SJSA1 (cell line): Measurements from ENCODE around the gene TPCN2. TPM values are rescaled to one million over a fixed set of nuclear protein-coding genes. Genes with fewer than 3 reads are reported as not detected.

ENCODE experiments used
- DNase-seq, 2 experiments: peaks; one replicate each; pipeline ENCODE4 v3.0.0-alpha.2; 2015 to 2020; ENCODE audit warnings: low spot score in 2 of 2, low read depth in 1 of 2
- H3K27ac ChIP-seq: fragments of 250-450 bp; sonication (Bioruptor Pico); 2 replicates; pipeline ENCODE4 v1.5.1; 2020; ENCODE audit warnings: mild to moderate bottlenecking, moderate library complexity
- H3K27me3 ChIP-seq: fragments of 250-450 bp; sonication (Bioruptor Pico); replicated peaks from 2 replicates; pipeline ENCODE4 v1.5.1; 2020; ENCODE audit warnings: mild to moderate bottlenecking, moderate library complexity
- H3K36me3 ChIP-seq: fragments of 250-450 bp; sonication (Bioruptor Pico); 2 replicates; pipeline ENCODE4 v1.5.1; 2020; ENCODE audit warnings: mild to moderate bottlenecking
- H3K4me1 ChIP-seq: fragments of 250-450 bp; sonication (Bioruptor Pico); replicated peaks from 2 replicates; pipeline ENCODE4 v1.6.1; 2021; ENCODE audit warnings: mild to moderate bottlenecking
- H3K4me3 ChIP-seq: fragments of 250-450 bp; sonication (Bioruptor Pico); 2 replicates; pipeline ENCODE4 v1.5.1; 2020; ENCODE audit warnings: mild to moderate bottlenecking
- H3K9me3 ChIP-seq: fragments of 250-450 bp; sonication (Bioruptor Pico); replicated peaks from 2 replicates; pipeline ENCODE4 v1.5.1; 2020; ENCODE audit warnings: mild to moderate bottlenecking
- total RNA-seq: library from RNA; depleted of rRNA; stranded (reverse); fragments of >200 nt; shearing (Covaris generic); gene quantifications from 2 replicates; pipeline ENCODE4 v1.2.3, GENCODE V29; 2014

The TPCN2 gene
- total RNA-seq, 1 experiment from 2014 or later, result 24.1 TPM

GRCh38 chr11:69037074-69037473, 11.7 kb upstream of the TPCN2 start:
- no peaks in the 10 kb centered on the region for H3K36me3 ChIP-seq
- H3K9me3 ChIP-seq, result no peaks in the 10 kb centered on the region
- no peak overlapping the region for H3K27ac ChIP-seq
- no peak for DNase-seq
- no peak overlapping the region for H3K4me3 ChIP-seq
- no peaks in the 10 kb centered on the region for H3K27me3 ChIP-seq
- H3K4me1 ChIP-seq, result peaks cover 33% of the 10 kb centered on the region

DNA sequence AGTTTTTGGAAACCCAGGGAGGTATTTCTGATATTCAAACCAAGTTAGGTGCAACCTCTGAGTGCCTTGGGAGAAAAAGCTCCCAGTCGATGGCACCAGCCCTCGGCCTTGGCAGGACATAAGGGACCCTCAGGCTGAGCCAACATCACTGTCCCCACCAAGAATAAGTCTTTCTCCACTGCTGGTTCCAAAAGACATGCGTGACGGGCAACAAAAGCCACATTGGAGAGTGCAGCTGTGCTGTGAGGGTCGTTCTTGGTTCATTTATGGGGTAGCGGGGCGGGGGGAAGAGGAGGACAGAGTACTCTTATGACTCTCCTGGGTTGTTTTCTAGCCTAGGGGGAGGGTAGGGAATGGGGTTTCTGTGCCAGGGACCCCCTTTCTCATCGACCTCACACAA, 11.2 kb upstream of the TPCN2 start:
- Histone ChIP-seq H3K4me1 (peaks cover 34% of the 10 kb centered on the region), H3K27me3 (no peaks in the 10 kb centered on the region), H3K9me3 (no peaks in the 10 kb centered on the region), H3K4me3 (no peak overlapping the region), H3K27ac (no peak overlapping the region), H3K36me3 (no peaks in the 10 kb centered on the region)
- DNase-seq, result no peak

DNA sequence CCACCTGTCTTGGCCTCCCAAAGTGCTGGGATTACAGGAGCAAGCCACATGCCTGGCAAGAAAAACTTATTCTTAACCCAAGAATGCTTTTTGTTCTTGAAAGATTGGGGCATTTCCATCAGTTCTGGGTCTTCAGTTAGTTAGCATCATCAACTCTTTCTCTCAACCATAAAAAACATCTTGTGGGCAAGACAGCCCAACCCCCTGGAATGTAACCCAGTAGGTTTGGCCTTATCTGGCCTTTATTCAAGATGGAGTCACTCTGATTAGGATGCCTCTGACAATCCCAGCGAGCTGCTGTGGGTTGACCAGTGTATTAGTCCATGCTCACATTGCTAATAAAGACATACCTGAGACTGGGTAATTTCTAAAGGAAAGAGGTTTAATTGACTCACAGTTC, 9.2 kb upstream of the TPCN2 start:
- Histone ChIP-seq H3K4me1 (peaks cover 48% of the 10 kb centered on the region), H3K36me3 (no peaks in the 10 kb centered on the region), H3K27me3 (no peaks in the 10 kb centered on the region), H3K27ac (peak overlapping the region; percentile 91), H3K9me3 (no peaks in the 10 kb centered on the region), H3K4me3 (no peak overlapping the region)
- DNase-seq, result peak in 1 of 2 experiments; percentile 48

DNA sequence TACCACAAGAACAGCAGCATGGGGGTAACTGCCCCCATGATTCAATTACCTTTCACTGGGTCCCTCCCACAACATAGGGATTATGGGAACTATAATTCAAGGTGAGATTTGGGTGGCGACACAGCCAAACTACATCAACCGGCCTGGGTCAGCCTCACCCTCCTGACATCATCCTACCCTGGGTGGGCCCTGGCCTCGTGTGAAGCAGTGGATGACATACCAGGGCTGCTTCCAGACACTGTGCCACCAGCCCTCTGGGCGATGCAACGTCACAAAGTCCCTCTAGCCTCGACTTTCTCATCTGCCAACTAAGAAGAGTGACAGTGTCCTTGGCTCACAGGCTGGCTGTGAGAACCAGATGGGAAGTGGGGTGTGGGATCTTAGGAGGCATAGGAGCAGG, 8.7 kb upstream of the TPCN2 start:
- Histone ChIP-seq H3K27ac (peak overlapping the region; percentile 91), H3K4me1 (peaks cover 54% of the 10 kb centered on the region), H3K9me3 (no peaks in the 10 kb centered on the region), H3K27me3 (no peaks in the 10 kb centered on the region), H3K4me3 (no peak overlapping the region), H3K36me3 (no peaks in the 10 kb centered on the region)
- peak; percentile 85 to 94 for DNase-seq

- Histone ChIP-seq H3K9me3 (no peaks in the 10 kb centered on the region), H3K27me3 (no peaks in the 10 kb centered on the region), H3K4me1 (peaks cover 60% of the 10 kb centered on the region), H3K36me3 (no peaks in the 10 kb centered on the region), H3K4me3 (no peak overlapping the region), H3K27ac (peak overlapping the region; percentile 91)
- peak; percentile 97 to 99 for DNase-seq
Measured at GRCh38 chr11:69040581-69041260, 8.0 kb upstream of the TPCN2 start.

DNA sequence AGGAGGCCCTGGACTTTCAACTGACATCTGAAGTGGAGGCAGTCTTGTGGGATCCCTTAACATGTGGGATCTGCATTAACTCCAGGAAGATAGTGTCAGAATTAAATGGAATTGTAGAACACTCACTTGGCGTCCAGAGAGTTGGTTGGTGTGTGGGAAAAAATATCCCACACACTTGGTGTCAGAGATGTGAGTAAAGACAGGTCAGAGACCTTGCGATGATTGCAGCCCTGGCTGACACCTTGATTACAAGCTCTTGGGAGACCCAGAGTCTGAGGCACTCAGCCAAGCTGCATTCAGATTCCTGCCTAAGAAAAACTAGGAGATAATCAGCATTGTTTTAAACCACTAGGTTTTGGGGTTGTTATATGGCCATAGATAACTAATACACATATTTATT, 7.2 kb upstream of the TPCN2 start:
- H3K9me3 ChIP-seq, result no peaks in the 10 kb centered on the region
- no peak overlapping the region for H3K4me3 ChIP-seq
- peak overlapping the region; percentile 91 for H3K27ac ChIP-seq
- no peaks in the 10 kb centered on the region for H3K36me3 ChIP-seq
- H3K27me3 ChIP-seq, result no peaks in the 10 kb centered on the region
- peaks cover 60% of the 10 kb centered on the region for H3K4me1 ChIP-seq
- DNase-seq, result no peak

DNA sequence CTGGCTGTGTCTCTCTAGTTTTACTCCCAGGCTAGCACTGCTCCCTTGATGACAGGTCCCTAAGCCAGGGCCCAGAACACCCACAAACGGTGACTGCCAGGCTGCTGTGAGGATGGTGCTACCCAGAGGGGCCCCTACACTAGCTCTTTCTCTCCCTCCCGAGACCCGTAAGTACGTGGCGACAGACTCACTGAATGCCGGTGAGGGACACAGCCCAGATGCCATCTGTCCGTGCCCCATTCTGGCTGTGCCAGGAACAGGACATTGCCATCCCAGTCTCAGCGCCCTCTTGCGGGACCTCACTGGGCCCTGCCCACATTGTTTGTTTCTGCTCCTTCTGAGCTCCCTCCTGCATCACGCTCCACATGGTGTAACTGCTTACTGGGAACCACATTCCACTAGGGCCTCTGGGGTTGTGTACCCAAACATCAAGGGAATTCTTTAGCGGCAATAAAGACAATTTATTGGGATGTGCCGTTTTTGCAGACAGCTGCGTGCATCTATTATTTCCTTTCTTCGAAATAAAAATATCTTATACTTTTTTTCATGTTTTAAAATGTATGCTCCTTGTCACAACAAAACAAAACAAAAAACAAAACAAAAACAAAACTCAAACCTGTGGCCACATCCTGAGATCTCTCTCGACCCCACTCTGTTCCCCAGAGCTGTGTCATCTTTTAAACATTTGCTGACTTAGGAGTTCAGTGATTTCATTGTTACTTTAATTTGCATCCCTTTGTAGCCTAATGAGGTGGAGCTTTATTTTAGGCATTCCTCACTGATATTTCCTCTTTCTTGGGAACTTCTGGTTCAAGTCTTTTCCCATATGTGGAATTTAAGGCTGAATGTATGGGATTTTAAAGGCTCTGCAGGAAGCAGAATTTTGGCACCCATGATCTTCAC, 4.4 kb upstream of the TPCN2 start:
- Histone ChIP-seq H3K36me3 (peaks cover 7% of the 10 kb centered on the region), H3K4me1 (peaks cover 68% of the 10 kb centered on the region), H3K4me3 (peak overlapping the region; percentile 0), H3K27ac (peak overlapping the region; percentile 94), H3K9me3 (no peaks in the 10 kb centered on the region; the same call in 1 of the 2 replicates), H3K27me3 (no peaks in the 10 kb centered on the region)
- DNase-seq, result peak; percentile 99

DNA sequence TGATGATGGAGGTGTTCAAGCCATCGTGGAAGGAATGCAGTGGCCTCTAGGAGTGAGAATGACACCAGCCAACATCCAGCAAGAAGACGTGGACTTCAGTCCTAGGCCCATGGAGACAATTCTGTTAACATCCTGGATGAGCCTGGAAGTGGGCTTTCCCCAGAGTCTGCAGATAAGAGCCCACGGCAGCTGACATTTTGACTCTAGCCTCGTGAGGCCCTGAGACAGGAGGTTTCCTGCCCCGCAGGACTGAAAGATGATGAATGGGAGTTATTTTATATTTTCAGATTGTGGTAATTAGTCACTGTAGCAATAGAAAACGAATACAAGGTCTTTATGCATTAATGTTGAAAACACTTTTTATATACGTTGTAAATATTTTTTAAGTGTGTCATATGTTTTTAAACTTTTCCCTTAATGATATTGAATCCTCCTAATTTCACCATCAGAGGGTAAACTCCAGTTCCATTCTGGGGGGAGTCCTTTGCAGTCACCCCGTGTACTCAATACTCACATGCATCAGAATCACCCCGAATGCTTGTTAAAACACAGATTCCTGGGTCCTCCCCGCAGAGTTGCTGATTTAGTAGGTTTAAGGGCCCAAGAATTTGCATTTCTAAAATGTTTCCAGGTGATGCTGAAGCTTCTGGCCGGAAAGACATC, 570 bp upstream of the TPCN2 start:
- H3K36me3 ChIP-seq, result peaks cover 22% of the 10 kb centered on the region
- H3K4me3 ChIP-seq, result peak overlapping the region; percentile 95
- H3K27me3 ChIP-seq, result no peaks in the 10 kb centered on the region
- no peak for DNase-seq
- no peaks in the 10 kb centered on the region; the same call in 1 of the 2 replicates for H3K9me3 ChIP-seq
- H3K4me1 ChIP-seq, result peaks cover 46% of the 10 kb centered on the region
- peak overlapping the region; percentile 27 for H3K27ac ChIP-seq

GRCh38 chr11:69049490-69049867, 747 bp downstream of the TPCN2 start:
- Histone ChIP-seq H3K27me3 (no peaks in the 10 kb centered on the region), H3K36me3 (peaks cover 32% of the 10 kb centered on the region), H3K4me3 (peak overlapping the region; percentile 95), H3K4me1 (peaks cover 33% of the 10 kb centered on the region), H3K9me3 (no peaks in the 10 kb centered on the region; the same call in 1 of the 2 replicates), H3K27ac (peak overlapping the region; percentile 79)
- DNase-seq, result no peak

- Histone ChIP-seq H3K36me3 (peaks cover 42% of the 10 kb centered on the region), H3K27ac (no peak overlapping the region), H3K4me1 (peaks cover 21% of the 10 kb centered on the region), H3K4me3 (no peak overlapping the region), H3K9me3 (no peaks in the 10 kb centered on the region; the same call in 1 of the 2 replicates), H3K27me3 (no peaks in the 10 kb centered on the region)
- no peak for DNase-seq
Measured at GRCh38 chr11:69050592-69051380, 2.1 kb downstream of the TPCN2 start.

- peaks cover 21% of the 10 kb centered on the region for H3K4me1 ChIP-seq
- no peak overlapping the region for H3K27ac ChIP-seq
- H3K9me3 ChIP-seq, result no peaks in the 10 kb centered on the region; the same call in 1 of the 2 replicates
- H3K27me3 ChIP-seq, result no peaks in the 10 kb centered on the region
- peaks cover 50% of the 10 kb centered on the region for H3K36me3 ChIP-seq
- H3K4me3 ChIP-seq, result no peak overlapping the region
- DNase-seq, result no peak
Measured at GRCh38 chr11:69051381-69052342, 2.9 kb downstream of the TPCN2 start.

DNA sequence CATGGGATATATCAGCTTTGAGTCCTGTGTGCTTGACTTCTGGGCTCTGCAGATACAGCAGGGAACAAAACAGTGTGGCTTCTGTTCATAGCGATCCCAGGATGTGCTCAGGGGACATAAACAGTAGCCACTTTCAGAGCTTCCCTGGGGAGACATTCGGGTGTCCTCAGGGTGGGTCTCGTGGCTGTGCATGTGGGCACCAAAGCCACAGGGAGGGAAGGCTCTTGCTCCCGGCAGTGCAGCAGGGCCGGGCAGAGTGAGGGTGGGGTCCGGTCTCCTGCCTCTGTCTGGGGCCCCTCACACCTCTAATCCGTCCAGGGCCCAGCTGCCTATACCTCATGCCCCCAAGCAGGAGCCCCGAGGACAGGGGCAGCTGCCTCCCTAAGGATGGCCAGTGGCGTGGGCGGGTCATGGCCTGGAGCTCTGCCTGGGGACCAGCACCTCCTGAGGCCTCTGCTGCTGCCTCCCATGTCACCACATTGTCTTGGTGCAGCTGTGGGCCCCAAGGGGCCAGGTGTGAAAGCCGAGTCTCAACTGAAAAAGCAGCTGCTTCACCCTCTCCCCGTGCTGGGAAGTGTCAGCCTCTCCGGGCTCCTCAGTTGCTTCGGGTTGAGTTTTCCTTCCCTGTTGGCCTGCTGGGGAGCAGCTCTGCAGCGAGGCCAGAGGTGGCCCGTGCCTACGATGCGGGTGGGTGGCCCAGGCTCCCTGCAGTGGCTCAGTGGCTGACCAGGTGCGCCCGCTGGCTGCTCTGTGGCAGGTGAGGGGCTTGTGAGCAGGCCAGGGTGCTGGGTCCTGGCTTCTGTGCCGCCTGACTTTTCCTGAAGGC, 3.8 kb downstream of the TPCN2 start:
- H3K4me1 ChIP-seq, result peaks cover 21% of the 10 kb centered on the region
- H3K36me3 ChIP-seq, result peaks cover 59% of the 10 kb centered on the region
- DNase-seq, result no peak
- no peak overlapping the region for H3K27ac ChIP-seq
- H3K4me3 ChIP-seq, result no peak overlapping the region
- no peaks in the 10 kb centered on the region for H3K27me3 ChIP-seq
- no peaks in the 10 kb centered on the region; the same call in 1 of the 2 replicates for H3K9me3 ChIP-seq
